ENCODE measurements around the gene HPCA. TPM values are rescaled to one million over a fixed set of nuclear protein-coding genes. Genes with fewer than 3 reads are reported as not detected.
A peak's percentile ranks its signal among the peaks of the same experiment; 100 is the strongest.
"Not testable (repeated sequence)": the region's sequence is repeated elsewhere in the genome, so short reads cannot be mapped to it uniquely, and the experiment has no call there.

The HPCA gene
- polyA plus RNA-seq, 6 donors from 2014 or later, result not detected

DNA sequence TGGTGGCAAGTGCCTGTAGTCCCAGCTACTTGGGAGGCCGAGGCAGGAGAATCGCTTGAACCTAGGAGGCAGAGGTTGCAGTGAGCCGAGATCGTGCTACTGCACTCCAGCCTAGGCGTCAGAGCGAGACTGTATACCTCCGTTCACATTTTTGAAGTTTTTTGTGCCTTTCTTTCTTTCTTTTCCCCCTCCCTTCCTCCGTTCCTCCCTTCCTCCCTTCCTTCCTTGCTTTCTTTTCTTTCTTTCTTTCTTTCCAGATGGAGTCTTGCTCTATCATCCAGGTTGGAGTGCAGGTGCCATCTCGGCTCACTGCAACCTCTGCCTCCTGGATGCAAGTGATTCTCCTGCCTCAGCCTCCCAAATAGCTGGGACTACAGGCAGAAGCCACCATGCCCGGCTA is 19.3 kb downstream of the HPCA start:
- H3K4me1 Mint-ChIP-seq; H3K27ac Mint-ChIP-seq; H3K9me3 Mint-ChIP-seq; DNase-seq; ATAC-seq (ENCODE audit: low read depth in 2 of 2); H3K4me3 Mint-ChIP-seq; H3K36me3 Mint-ChIP-seq: not testable (repeated sequence)
- H3K27me3 Mint-ChIP-seq, result peaks cover 21 to 41% (median 33%) of the 10 kb centered on the region in 3 donors

DNA sequence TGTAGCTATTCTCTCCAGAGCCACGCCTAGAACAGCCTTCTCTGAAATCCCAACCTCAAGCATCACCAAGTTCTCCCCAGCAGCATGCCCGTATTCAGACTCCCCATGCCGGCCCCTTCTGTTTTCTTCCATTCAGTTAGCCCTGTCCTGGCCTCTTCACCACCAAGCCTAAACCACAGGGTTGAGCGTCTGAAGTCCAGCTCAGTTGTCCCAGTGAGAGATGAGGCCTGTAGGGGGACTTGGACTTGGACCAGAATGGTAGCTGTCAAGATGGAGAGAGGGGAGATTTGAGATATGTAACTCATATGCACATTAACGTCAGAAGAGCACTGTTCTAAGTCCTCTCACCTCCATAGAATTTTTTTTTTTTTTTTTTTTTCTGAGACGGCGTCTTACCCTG is 20.4 kb downstream of the HPCA start:
- DNase-seq (no peak), ATAC-seq (ENCODE audit: low read depth in 2 of 2) (no peak)
- Mint-ChIP-seq H3K4me1 (peaks cover 0 to 5% (median 2%) of the 10 kb centered on the region in 3 donors), H3K27me3 (peaks cover 18 to 35% (median 26%) of the 10 kb centered on the region in 3 donors), H3K36me3 (no peaks in the 10 kb centered on the region), H3K4me3 (no peak overlapping the region), H3K27ac (no peak overlapping the region), H3K9me3 (peaks cover 0 to 3% (median 0%) of the 10 kb centered on the region in 7 donors)

DNA sequence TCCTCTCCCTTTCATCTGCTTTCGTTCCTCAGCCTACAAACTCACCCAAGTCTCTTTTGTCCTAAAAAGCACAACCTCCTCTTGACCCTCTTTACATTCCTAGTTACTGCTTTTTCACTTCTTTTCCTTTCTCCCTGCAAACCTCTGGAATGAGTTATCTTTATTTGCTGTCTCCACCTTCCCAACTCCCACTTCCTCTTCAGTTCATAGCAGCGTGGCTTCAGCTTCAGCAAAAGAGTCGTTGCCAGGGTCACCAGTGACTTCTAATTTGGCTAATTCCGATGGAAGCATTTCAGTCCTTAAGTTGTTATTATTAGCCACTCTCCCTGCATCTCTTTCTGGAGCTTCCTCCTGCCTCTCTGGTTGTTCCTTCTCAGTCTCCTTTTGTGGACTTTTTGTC is 21.1 kb downstream of the HPCA start:
- Mint-ChIP-seq H3K36me3 (no peaks in the 10 kb centered on the region), H3K9me3 (no peaks in the 10 kb centered on the region), H3K27me3 (peaks cover 14 to 27% (median 18%) of the 10 kb centered on the region in 3 donors), H3K27ac (no peak overlapping the region), H3K4me1 (peaks cover 0 to 2% (median 0%) of the 10 kb centered on the region in 3 donors), H3K4me3 (no peak overlapping the region)
- ATAC-seq (ENCODE audit: low read depth in 2 of 2), result no peak
- no peak for DNase-seq

DNA sequence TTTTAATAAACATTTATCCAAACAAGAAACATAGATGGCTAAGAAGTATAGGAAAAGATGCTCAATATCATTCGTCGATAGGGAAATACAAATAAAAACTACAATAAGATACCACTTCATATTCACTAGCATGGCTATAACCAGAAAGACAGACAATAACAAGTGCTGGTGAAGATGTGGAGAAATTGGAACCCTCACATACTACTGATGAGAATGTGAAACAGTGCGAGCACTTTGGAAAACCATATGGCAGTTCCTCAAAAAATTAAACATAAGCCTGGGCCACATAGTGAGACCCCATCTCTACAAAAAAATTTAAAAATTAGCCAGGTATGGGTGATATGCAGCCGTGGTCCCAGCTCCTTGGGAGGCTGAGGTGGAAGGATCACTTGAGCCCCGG is 24.0 kb downstream of the HPCA start:
- no peaks in the 10 kb centered on the region for H3K9me3 Mint-ChIP-seq
- no peak for DNase-seq
- peaks cover 4 to 12% (median 7%) of the 10 kb centered on the region in 3 donors for H3K27me3 Mint-ChIP-seq
- H3K27ac Mint-ChIP-seq, result no peak overlapping the region
- no peak overlapping the region for H3K4me3 Mint-ChIP-seq
- no peak for ATAC-seq (ENCODE audit: low read depth in 2 of 2)
- no peaks in the 10 kb centered on the region for H3K36me3 Mint-ChIP-seq
- H3K4me1 Mint-ChIP-seq, result no peaks in the 10 kb centered on the region

DNA sequence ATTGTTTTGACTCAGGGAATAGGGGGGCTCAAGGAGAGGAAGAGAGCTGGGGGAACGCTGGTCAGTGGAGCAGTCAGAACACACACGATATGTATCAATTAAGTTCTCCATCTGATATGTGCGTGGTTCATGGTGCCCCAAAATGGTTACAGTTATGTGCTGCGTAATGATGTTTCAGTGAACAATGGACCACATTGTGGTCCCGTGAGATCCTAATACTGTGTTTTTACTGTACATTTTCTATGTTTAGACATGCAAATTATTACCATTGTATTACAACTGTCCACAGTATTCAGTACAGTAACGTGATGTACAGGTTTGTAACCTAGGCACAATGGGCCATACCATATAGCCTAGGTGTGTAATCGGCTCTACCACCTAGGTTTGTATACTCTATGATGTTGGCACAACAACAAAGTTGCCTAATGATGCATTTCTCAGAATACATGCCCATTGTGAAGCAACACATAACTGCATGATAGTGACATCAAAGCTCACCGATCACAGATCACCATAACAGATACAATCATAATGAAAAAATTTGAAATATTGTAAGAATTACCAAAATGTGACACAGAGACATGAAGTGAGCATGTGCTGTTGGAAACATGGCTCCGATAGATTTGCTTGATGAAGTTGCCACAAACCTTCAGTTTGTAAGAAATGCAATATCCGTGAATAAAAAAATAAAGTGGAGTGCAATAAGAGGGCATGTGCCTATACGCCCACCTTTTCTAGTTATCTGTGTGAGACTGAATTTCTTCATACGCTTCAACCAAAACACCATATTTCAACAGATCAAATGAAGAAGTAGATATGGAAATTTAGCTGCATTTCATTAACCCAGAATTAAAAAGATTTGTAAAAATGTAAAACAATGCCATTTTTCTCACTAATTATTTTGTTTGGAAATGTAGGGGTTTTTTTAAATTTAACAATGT is 29.7 kb downstream of the HPCA start:
- no peak overlapping the region for H3K4me3 Mint-ChIP-seq
- ATAC-seq (ENCODE audit: low read depth in 2 of 2), result no peak
- H3K27ac Mint-ChIP-seq, result no peak overlapping the region
- DNase-seq, result no peak
- peaks cover 25 to 44% (median 42%) of the 10 kb centered on the region in 3 donors for H3K27me3 Mint-ChIP-seq
- no peaks in the 10 kb centered on the region for H3K36me3 Mint-ChIP-seq
- H3K9me3 Mint-ChIP-seq, result no peaks in the 10 kb centered on the region
- no peaks in the 10 kb centered on the region for H3K4me1 Mint-ChIP-seq

DNA sequence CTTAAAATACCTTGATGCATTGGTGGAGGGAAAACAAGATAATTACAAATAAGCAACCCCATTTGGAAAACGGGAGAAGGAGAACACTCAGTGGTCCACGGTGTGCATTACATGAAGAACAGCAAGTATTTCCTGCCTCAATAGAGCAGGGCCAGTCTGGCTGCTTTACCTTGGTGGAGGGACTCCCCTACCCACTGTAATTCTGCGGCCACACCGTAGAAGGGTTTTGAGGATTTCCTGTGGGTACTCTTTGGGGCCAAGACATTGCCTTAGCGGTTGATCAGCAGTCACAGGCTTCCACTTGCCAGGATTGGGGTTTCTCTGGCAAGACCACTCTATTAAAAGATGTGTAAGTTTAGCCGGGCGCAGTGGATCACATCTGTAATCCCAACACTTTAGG is 31.2 kb downstream of the HPCA start:
- Mint-ChIP-seq H3K27ac (no peak overlapping the region), H3K4me3 (no peak overlapping the region), H3K9me3 (no peaks in the 10 kb centered on the region), H3K4me1 (no peaks in the 10 kb centered on the region), H3K27me3 (peaks cover 36 to 59% (median 56%) of the 10 kb centered on the region in 3 donors), H3K36me3 (no peaks in the 10 kb centered on the region)
- ATAC-seq (ENCODE audit: low read depth in 2 of 2), result no peak
- no peak for DNase-seq

DNA sequence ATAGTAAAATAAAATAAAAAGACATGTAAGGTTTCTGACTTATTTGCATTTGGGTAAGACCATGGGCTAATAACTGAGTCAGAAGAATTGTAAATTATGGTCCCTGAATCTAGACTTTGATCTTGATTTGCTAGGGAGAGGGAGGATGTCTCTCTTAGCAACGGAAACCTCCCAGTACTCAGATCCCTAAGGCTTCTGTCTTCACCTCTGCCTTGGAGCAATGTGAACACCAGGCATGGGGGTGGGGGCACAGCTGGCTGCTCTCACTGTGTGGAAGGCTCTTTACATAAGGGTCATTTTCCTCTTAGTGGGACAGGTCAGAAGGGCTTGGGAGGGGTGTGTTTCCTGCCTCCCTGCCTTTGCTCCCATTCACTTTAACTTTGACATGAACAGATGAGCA is 31.9 kb downstream of the HPCA start:
- Mint-ChIP-seq H3K27me3 (peaks cover 43 to 66% (median 63%) of the 10 kb centered on the region in 3 donors), H3K27ac (no peak overlapping the region), H3K36me3 (no peaks in the 10 kb centered on the region)

DNA sequence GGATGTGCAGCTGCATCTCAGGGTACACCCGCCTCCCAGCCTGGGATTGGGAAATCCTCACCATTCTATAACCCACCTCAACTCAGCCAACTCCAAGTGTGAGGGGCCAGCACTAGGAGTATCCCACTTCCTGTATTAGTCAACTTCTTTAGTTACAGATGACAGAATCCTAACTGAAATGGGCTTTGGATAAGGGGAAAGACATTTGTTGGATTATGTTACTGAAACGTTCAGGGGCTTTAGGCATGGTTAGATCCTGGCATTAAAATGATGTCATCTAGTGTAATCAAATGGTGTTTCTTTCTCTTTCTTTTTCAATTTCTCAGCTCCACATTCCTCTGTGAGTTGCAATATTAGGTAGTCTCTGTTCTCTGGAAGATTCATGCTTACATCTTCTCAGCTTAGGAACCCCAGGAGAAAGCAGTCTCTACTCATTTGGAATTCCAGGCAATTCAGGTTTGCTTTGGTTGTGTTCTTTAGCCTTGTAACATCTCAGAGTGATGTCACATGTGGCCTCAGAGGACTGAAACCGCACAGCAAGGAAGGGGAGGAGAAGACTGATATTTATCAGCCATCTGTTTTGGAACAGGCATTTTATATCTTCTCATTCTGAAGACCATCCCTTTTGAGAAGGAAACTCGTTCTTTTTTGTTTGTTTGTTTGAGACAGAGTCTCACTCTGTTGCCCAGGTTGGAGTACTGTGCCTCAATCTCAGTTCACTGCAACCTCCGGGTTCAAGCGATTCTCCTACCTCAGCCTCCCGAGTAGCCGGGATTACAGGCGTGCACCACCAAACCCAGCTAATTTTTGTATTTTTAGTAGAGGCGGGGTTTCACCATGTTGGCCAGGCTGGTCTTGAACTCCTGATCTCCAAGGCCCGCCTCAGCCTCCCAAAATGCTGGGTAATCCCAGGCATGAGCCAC is 33.8 kb downstream of the HPCA start:
- Mint-ChIP-seq H3K27ac (no peak overlapping the region), H3K4me1 (peaks cover 7 to 16% (median 12%) of the 10 kb centered on the region in 3 donors), H3K4me3 (no peak overlapping the region), H3K36me3 (peaks cover 0 to 7% of the 10 kb centered on the region in 2 donors), H3K9me3 (no peaks in the 10 kb centered on the region), H3K27me3 (peaks cover 59 to 79% (median 75%) of the 10 kb centered on the region in 3 donors)
- DNase-seq (no peak), ATAC-seq (ENCODE audit: low read depth in 2 of 2) (no peak)

More for the DNA sequence above, 31.9 kb downstream of the HPCA start:
- Mint-ChIP-seq H3K4me1 (no peaks in the 10 kb centered on the region), H3K4me3 (peak overlapping the region in 1 of 8 donors; percentile 72), H3K9me3 (no peaks in the 10 kb centered on the region)
- ATAC-seq (ENCODE audit: low read depth in 2 of 2), result no peak
- no peak for DNase-seq

DNA sequence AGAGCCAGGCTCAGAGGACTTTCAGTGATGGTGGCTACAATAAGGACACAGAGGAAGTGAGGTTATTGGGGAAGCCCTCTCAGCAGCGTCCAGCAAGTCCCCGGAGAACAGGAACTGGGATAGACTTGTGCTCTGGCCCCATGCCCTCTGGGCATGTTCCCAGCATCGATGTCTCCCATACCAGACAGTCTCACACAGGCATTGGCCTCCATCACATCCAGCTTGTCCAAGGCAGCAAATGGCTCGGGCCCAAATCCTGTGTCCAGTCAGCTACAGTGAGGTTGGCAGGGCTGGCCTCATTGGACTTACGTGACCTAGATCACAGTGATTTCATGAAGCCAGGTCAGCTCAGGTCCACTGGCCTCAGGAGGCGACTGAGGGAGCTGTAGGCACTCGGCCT is 34.5 kb downstream of the HPCA start:
- peaks cover 0 to 13% of the 10 kb centered on the region in 2 donors for H3K36me3 Mint-ChIP-seq
- ATAC-seq (ENCODE audit: low read depth in 2 of 2), result no peak
- H3K4me3 Mint-ChIP-seq, result no peak overlapping the region
- no peak overlapping the region for H3K27ac Mint-ChIP-seq
- no peak for DNase-seq
- H3K4me1 Mint-ChIP-seq, result peaks cover 15 to 24% (median 19%) of the 10 kb centered on the region in 3 donors
- peaks cover 62 to 78% (median 75%) of the 10 kb centered on the region in 3 donors for H3K27me3 Mint-ChIP-seq
- peaks cover 0 to 2% (median 0%) of the 10 kb centered on the region in 7 donors for H3K9me3 Mint-ChIP-seq

DNA sequence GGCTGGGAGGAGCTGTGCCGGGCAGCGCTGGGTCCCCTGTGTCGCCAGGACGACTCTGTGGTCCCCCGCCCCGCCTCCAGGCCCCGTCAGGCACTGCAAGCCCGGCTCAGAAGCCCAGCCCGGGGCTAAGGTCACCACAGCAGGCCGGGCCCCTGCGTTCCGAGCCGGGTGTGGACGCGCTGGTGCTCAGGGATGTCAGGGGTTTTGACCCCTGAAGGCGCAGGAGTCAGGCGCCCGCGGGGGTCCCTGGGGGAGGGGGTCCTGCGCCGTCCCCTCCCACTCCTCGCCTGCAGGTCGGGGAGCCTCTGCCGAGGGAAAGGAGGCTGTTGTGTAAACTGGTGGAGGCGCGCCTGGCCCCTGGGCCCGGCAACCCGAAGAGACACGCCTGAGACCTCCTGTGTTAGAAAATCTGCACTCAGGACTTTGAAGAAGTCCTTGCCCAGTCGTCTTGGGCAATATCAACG is 38.6 kb downstream of the HPCA start:
- ATAC-seq (ENCODE audit: low read depth in 2 of 2), result peak; percentile 38 to 41
- Mint-ChIP-seq H3K36me3 (peaks cover 0 to 15% of the 10 kb centered on the region in 2 donors), H3K27me3 (peaks cover 46 to 75% (median 75%) of the 10 kb centered on the region in 3 donors), H3K4me3 (peak overlapping the region in 5 of 8 donors; percentile 55 to 81 (median 61)), H3K27ac (no peak overlapping the region), H3K4me1 (peaks cover 16 to 27% (median 20%) of the 10 kb centered on the region in 3 donors), H3K9me3 (peaks cover 0 to 10% (median 6%) of the 10 kb centered on the region in 7 donors)
- DNase-seq, result no peak

DNA sequence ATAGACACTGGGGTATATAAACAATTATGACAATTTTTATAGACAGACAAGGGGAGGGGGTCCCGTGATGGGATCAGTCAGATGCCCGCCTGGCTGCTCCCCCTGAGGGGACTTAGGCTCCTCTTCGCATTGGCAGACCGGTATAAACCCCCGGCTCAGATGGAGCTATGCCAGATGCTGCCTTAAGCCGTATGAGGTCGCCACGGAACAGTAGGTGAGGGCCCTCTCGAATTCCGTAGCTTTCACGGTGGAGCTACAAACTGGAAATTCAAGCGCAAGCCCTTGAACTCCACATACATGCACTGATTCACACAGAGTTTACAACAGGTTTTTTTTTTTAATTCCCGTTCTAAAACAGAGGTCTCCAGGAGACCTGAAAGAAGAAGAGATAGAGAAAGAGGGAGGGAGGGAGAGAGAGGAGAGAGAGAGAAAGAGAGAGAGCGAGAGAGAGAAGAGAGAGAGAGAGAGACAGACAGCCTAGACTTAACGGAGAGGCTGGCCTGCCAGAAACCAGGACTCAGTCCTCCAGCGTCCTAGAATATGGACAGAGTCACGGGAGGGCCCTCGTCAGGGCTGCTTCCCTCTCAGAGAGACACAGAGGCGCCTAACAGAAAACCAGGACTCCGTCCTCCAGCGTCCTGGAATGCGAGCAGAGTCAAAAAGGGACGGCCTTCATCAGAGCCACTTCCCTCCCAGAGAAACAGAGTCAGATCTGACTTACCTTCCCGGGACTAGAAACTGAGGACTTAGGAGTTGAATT is 39.3 kb downstream of the HPCA start:
- Mint-ChIP-seq H3K4me1 (peaks cover 16 to 27% (median 20%) of the 10 kb centered on the region in 3 donors), H3K36me3 (peaks cover 0 to 15% of the 10 kb centered on the region in 2 donors), H3K9me3 (peaks cover 0 to 10% (median 6%) of the 10 kb centered on the region in 7 donors), H3K4me3 (peak overlapping the region in 6 of 8 donors; percentile 37 to 81 (median 58)), H3K27me3 (peaks cover 42 to 68% (median 68%) of the 10 kb centered on the region in 3 donors), H3K27ac (peak overlapping the region in 2 of 6 donors; percentile 8 to 15)
- ATAC-seq (ENCODE audit: low read depth in 2 of 2) (peak; percentile 61 to 73), DNase-seq (no peak)

DNA sequence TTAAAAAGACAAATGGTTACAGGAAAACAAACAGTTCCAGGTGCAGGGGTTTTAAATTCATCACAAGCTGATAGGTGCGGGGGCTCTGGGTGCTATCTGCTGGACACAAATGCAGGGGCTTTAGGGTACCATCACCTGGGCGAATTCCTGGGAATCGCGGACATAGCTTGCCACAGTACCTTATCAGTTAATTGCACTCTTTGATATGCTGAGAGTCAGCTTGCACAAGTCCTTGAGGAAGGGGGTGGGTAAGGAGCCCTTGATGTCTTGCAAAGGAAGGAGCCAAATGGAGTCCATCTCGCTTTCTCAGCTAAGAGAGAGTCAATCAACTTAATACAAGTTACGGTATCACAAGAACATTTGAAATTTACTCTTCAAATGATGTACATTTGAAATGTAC is 40.3 kb downstream of the HPCA start:
- ATAC-seq (ENCODE audit: low read depth in 2 of 2) (no peak), DNase-seq (no peak)
- Mint-ChIP-seq H3K4me1 (peaks cover 16 to 27% (median 20%) of the 10 kb centered on the region in 3 donors), H3K36me3 (peaks cover 0 to 15% of the 10 kb centered on the region in 2 donors), H3K27ac (no peak overlapping the region), H3K9me3 (peaks cover 0 to 10% (median 6%) of the 10 kb centered on the region in 7 donors), H3K4me3 (no peak overlapping the region), H3K27me3 (peaks cover 38 to 59% (median 59%) of the 10 kb centered on the region in 3 donors)

Measured in naive B cell (primary cell).